OCI-LY3 (cell line): ENCODE measurements around the gene DRG2.

Experiments
- H2AFZ ChIP-seq: fragments of 200-600, 300-600 bp; shearing (Covaris generic); 2 replicates; pipeline ENCODE4 v1.6.0; 2014; ENCODE audit warnings: antibody characterized with exemption, low read depth, low read length
- H3K27ac ChIP-seq: fragments of 200-600, 300-600 bp; sonication (generic); 2 replicates; pipeline ENCODE4 v1.5.1; 2014; ENCODE audit warnings: mild to moderate bottlenecking, low read length, moderate library complexity, mixed read lengths
- H3K27me3 ChIP-seq: fragments of 200-600, 300-600 bp; sonication (generic); 2 replicates; pipeline ENCODE4 v1.6.1; 2014; ENCODE audit warnings: low read depth, low read length, mixed read lengths
- H3K36me3 ChIP-seq: fragments of 200-600, 300-600 bp; sonication (generic); replicated peaks from 2 replicates; pipeline ENCODE3; 2014; ENCODE audit warnings: low read depth, low read length, mixed read lengths
- H3K4me1 ChIP-seq: fragments of 300-600, 200-600 bp; sonication (generic); 2 replicates; pipeline ENCODE4 v1.6.1; 2014; ENCODE audit warnings: low read length, mixed read lengths
- H3K4me2 ChIP-seq: fragments of 200-600, 300-600 bp; sonication (generic); 2 replicates; pipeline ENCODE4 v1.6.1; 2014; ENCODE audit warnings: low read length, mixed read lengths
- H3K4me3 ChIP-seq: fragments of 300-600, 200-600 bp; sonication (generic); 2 replicates; pipeline ENCODE4 v1.5.1; 2014; ENCODE audit warnings: antibody characterized with exemption, mild to moderate bottlenecking, low read length, moderate library complexity
- H3K79me2 ChIP-seq: fragments of 300-600, 200-600 bp; shearing (Covaris generic); 2 replicates; pipeline ENCODE4 v1.6.1; 2014; ENCODE audit warnings: mild to moderate bottlenecking, low read length, mixed read lengths
- H3K9ac ChIP-seq: fragments of 300-600, 200-600 bp; shearing (Covaris generic); 2 replicates; pipeline ENCODE4 v1.6.0; 2014; ENCODE audit warnings: mild to moderate bottlenecking, low read length, moderate library complexity
- H3K9me3 ChIP-seq: fragments of 200-600, 300-600 bp; shearing (Covaris generic); 2 replicates; pipeline ENCODE4 v1.6.1; 2014; ENCODE audit warnings: low read length, mixed read lengths; ENCODE audit not compliant: insufficient read depth
- H4K20me1 ChIP-seq: fragments of 200-600, 300-600 bp; sonication (generic); 2 replicates; pipeline ENCODE4 v1.6.1; 2016; ENCODE audit warnings: low read length, mixed read lengths; ENCODE audit not compliant: insufficient read depth
- CTCF ChIP-seq: fragments of 200-600, 300-600 bp; sonication (generic); IDR thresholded peaks from 2 replicates; pipeline ENCODE4 v1.5.1; 2014; ENCODE audit warnings: antibody characterized with exemption, low read length, low read depth
- EZH2phosphoT487 ChIP-seq: fragments of 200-600 bp; shearing (Covaris generic); IDR thresholded peaks from 2 replicates; pipeline ENCODE4 v1.6.1; 2018; ENCODE audit warnings: antibody characterized with exemption, mixed run types, low read depth

Gene DRG2

GRCh38 chr17:18122990-18123753 lies 35.4 kb downstream of the DRG2 start:
- TF ChIP-seq CTCF (no peak), EZH2phosphoT487 (no peak)

GRCh38 chr17:18124345-18125126 lies 36.8 kb downstream of the DRG2 start:
- no peak overlapping the region for H3K27ac ChIP-seq
- no peak overlapping the region for H3K4me3 ChIP-seq
- TF ChIP-seq CTCF = no peak
- TF ChIP-seq EZH2phosphoT487 = no peak
- no peaks in the 10 kb centered on the region for H3K27me3 ChIP-seq
- no peak overlapping the region for H3K9ac ChIP-seq
- no peak overlapping the region for H3K4me2 ChIP-seq
- no peaks in the 10 kb centered on the region for H3K79me2 ChIP-seq
- H3K4me1 ChIP-seq = no peaks in the 10 kb centered on the region
- H3K36me3 ChIP-seq = no peaks in the 10 kb centered on the region
- no peak overlapping the region for H2AFZ ChIP-seq
- H4K20me1 ChIP-seq = no peaks in the 10 kb centered on the region
- no peaks in the 10 kb centered on the region for H3K9me3 ChIP-seq

More at GRCh38 chr17:18122990-18123753, 35.4 kb downstream of the DRG2 start:
- H3K4me2 ChIP-seq = no peak overlapping the region
- no peaks in the 10 kb centered on the region for H3K4me1 ChIP-seq
- H3K9me3 ChIP-seq = no peaks in the 10 kb centered on the region
- no peak overlapping the region for H2AFZ ChIP-seq
- no peaks in the 10 kb centered on the region for H3K79me2 ChIP-seq
- no peaks in the 10 kb centered on the region for H3K27me3 ChIP-seq
- no peaks in the 10 kb centered on the region for H3K36me3 ChIP-seq
- no peak overlapping the region for H3K27ac ChIP-seq
- no peak overlapping the region for H3K4me3 ChIP-seq
- no peaks in the 10 kb centered on the region for H4K20me1 ChIP-seq
- no peak overlapping the region for H3K9ac ChIP-seq

GRCh38 chr17:18129041-18129502 lies 41.3 kb downstream of the DRG2 start:
- Histone ChIP-seq H3K4me1 (no peaks in the 10 kb centered on the region), H3K9me3 (no peaks in the 10 kb centered on the region), H3K9ac (no peak overlapping the region), H3K4me3 (no peak overlapping the region), H3K27me3 (no peaks in the 10 kb centered on the region), H3K4me2 (no peak overlapping the region), H2AFZ (no peak overlapping the region), H3K27ac (no peak overlapping the region), H3K36me3 (no peaks in the 10 kb centered on the region), H3K79me2 (no peaks in the 10 kb centered on the region), H4K20me1 (no peaks in the 10 kb centered on the region)
- no peak for TF ChIP-seq CTCF
- TF ChIP-seq EZH2phosphoT487 = no peak

- no peaks in the 10 kb centered on the region for H3K4me1 ChIP-seq
- H3K79me2 ChIP-seq = no peaks in the 10 kb centered on the region
- no peak overlapping the region for H3K9ac ChIP-seq
- H3K27me3 ChIP-seq = no peaks in the 10 kb centered on the region
- no peak overlapping the region for H3K4me3 ChIP-seq
- H3K36me3 ChIP-seq = no peaks in the 10 kb centered on the region
- no peaks in the 10 kb centered on the region for H3K9me3 ChIP-seq
- no peak overlapping the region for H3K4me2 ChIP-seq
- TF ChIP-seq EZH2phosphoT487 (no peak), CTCF (no peak)
- no peak overlapping the region for H2AFZ ChIP-seq
- H4K20me1 ChIP-seq = no peaks in the 10 kb centered on the region
- no peak overlapping the region for H3K27ac ChIP-seq
Measured at GRCh38 chr17:18132711-18133110, 45.0 kb downstream of the DRG2 start.
